Measurements from ENCODE around the gene YWHAE.
"Not testable (repeated sequence)": the region's sequence is repeated elsewhere in the genome, so short reads cannot be mapped to it uniquely, and the experiment has no call there.

YWHAE gene

DNA sequence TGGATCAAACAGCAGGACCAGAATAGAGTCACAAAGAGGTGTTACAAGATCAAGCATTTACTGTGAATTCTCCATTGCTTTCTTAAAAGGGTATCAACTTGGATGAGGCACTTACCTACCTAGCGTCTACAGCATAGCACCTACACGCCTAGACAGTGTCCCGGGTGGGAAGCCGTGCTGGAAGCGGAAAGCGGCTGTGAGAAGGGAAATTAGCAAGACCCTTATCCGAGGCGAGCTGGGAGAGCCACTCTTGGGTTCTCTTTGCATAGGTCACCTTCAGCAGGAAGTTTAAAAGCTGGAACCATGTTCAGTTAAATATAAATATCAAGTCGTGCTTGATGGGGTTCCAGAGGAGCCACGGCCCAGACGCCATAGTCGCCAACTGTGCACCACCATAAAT lies 74.3 kb downstream of the YWHAE start:
- DNase-seq (ENCODE audit: low spot score), result no peak

DNA sequence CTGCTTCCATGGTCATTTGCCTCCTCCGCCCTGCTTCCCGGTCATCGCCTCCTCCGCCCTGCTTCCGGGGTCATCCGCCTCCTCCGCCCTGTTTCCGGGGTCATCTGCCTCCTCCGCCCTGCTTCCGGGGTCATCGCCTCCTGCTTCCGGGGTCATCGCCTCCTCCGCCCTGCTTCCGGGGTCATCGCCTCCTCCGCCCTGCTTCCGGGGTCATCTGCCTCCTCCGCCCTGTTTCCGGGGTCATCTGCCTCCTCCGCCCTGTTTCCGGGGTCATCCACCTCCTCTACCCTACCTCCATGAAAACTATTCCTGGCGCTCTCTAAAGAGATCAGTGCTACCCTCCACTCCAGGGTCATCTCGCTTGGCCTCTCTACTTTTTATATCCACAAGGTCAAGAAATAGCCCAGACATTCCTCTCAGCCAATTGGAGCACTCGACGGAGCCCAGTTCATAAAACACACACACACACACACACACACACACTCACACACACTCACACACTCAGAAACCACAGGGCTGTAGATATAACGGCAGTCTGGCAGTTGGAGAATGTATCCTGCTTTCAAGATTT lies 75.7 kb downstream of the YWHAE start:
- DNase-seq (ENCODE audit: low spot score), result no peak

DNA sequence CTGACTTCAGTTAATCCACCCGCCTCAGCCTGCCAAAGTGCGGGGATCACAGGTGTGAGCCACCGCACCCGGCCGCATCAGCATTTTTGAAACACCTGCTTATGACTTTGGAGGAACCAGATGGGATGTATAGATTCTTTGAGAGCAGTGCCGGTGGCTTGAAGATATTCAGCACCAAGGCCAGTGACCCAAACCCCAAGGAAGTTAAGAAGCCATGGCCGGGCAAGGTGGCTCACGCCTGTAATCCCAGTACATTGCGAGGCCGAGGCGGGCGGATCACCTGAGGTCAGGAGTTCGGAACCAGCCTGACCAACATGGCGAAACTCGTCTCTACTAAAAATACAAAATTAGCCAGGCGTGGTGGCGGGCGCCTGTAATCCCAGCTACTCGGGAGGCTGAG lies 76.7 kb downstream of the YWHAE start:
- DNase-seq (ENCODE audit: low spot score), result no peak

DNA sequence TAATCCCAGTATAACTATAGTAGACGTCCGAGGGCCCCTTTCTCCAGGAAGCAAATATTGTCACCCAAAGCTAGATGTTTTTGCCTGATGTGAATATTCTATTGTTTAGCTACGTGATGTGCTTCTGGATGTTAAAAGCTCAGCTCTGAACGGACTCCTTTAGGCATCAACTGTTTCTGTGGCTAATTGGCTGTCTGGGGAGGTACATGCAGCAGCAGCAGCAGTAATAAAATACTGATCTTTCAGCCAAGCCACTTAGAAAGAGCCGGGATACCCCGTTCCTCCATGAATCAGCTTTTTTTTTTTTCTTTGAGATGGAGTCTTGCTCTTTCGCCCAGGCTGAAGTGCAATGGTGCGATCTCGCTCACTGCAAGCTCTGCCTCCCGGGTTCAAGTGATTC lies 77.5 kb downstream of the YWHAE start:
- no peak for DNase-seq (ENCODE audit: low spot score)

DNA sequence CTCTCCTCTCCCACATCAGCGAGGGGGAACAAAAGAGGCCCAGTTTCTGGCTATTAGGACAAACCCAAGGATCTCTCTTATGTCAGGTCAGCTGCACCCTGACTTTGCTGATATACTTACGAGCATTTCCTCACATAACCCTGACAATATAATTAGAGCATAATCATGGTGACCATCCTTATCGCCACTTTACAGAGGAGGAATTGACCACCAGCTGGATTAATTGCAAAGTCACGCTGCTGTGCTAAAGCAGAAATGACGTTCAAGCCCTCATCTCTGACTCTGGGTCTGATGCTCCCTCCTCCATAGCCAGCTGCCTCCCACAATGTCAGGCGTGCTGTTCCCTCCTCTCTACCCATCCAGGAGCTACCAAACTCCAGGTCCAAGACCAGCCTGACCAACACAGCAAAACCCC lies 78.0 kb downstream of the YWHAE start:
- DNase-seq (ENCODE audit: low spot score), result no peak

DNA sequence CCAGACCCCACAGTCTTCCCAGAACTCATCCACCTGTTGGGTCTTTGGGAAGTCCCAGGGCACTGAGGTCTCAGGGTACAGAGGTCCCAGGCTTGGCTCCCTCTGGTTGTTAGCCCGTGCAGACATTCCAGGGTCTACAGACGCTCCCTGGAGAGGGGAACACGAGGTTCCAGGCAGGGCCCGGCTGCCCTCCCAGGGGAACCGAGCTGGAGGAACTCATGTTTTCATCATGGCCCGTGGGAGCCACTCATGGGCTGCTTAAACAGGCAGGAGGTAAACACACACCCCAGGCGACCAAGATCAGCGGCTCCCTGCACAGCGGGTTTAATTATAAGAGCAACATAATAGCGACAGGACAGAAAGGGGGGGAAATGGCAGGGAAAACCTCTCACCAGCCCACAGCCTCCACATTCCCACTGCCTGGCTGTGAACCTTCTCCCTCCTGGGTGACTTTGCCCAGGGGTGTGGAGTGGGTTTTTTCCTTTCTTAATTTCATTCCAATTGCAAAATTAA lies 84.1 kb downstream of the YWHAE start:
- no peak for DNase-seq (ENCODE audit: low spot score)

DNA sequence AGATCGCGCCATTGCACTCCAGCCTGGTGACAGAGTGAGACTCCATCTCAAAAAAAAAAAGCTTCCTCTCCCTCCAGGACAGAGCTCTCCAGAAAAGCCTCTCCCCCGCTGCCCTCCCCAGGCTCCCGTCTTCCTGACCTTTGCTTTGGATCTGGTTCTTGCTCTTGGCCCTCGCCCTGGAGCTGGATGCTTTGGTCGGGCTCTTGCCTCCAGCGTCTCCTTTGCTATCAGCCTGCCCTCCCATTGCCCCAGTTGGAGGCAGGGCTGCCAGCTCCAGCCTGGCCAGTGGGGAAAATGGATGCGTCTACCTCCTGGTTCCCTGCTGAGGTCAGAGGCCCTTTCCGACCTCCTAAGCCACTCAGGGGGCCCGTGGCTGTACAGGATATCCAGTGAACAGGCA lies 84.6 kb downstream of the YWHAE start:
- no peak for DNase-seq (ENCODE audit: low spot score)

DNA sequence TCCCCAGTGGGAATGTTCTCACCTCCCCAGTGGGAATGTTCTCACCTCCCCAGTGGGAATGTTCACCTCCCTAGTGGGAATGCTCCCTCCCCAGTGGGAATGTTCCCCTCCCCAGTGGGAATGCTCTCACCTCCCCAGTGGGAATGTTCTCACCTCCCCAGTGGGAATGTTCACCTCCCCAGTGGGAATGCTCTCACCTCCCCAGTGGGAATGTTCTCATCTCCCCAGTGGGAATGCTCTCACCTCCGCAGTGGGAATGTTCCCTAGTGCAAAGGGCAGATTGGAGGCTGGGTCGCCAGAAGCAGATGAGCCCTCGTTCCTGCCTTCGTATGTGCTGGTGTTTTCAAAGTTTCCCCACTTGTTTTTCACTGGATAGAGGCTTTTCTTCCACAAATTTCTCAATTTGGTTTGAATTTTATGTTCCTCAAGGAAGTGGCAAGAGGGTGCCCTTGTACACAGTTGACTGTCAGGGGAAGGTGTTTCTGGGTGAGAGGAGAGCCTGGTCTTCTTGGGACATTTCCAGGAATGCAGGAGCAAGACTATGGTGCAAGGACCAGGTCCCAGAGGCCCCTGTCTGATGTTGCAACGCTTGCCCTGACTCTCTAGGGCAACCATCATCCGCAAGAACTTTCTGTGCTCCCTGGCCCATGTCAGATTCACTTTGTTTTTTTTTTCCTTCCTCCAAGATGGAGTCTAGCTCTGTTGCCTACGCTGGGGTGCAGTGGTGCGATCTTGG lies 86.6 kb downstream of the YWHAE start:
- DNase-seq (ENCODE audit: low spot score), result no peak

DNA sequence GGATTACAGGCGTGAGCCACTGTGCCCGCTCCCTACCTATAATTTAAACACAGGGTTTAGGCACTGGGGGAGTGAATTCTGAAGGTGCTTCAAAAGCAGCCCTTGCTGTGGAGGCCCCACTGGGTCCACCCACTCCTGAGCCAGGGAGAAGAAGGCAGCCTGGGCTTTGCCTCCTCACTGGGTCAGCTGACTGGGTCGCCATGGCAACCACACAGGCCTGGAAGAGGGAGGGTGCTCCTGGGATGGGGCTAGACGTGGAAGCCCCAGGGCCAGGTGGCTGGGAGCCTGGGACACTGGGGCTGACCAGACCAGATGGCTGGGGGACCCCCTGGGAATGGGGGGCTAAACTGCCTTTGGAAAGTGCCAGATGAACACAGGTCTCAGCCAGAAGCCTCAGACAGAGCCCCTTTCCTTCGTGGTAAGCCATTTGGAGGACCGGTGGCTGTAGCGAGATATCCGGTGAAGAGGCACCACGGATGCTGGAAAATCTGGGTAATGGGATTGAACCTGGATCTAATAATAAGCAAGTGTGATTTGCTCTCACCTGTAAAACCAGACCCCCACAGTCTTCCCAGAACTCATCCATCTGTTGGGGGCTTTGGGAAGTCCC lies 87.7 kb downstream of the YWHAE start:
- DNase-seq (ENCODE audit: low spot score), result no peak

DNA sequence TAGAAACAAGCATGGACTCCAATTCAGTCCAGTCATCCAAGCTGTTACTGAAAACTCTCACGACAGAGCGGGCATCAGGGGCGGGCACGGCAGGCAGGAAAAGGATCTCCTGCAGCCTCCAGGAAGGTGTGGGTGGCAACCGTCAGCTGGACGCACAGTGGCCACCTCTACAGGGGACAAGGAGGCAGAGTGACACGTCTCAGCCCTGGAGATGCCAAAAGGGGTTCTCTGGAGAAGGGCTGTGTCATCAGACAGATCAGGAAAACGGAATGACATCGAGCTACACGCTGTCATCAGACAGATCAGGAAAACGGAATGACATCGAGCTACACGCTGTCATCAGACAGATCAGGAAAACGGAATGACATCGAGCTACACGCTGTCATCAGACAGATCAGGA lies 92.2 kb downstream of the YWHAE start:
- not testable (repeated sequence) for DNase-seq (ENCODE audit: low spot score)

DNA sequence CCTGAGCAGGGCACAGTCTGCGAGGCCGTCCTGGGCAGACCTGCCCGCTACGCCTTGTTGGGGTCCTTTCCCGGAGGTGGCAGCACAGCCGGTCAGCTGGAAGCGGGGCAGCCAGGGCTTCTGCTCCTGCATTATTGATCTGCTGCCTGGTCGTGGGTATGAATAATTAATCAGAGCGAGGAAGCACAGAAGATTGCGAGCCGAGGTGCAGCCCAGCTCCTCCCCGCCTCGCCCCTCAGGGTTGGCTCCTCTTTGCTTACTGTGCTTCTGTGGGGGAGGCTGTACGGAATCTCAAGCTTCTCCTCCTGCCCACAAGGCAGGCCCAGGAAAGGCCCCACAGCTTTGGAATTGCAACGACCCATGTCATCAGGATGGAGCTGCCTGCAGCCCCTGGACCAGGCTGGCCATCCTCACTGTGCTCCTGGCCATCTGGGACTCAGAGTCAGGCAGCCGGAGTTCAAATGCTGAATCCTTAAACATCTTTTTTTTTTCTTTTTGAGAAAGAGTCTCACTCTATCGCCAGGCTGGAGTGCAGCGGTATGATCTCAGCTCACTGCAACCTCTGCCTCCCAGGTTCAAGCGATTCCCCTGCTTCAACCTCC lies 95.0 kb downstream of the YWHAE start:
- no peak for DNase-seq (ENCODE audit: low spot score)

DNA sequence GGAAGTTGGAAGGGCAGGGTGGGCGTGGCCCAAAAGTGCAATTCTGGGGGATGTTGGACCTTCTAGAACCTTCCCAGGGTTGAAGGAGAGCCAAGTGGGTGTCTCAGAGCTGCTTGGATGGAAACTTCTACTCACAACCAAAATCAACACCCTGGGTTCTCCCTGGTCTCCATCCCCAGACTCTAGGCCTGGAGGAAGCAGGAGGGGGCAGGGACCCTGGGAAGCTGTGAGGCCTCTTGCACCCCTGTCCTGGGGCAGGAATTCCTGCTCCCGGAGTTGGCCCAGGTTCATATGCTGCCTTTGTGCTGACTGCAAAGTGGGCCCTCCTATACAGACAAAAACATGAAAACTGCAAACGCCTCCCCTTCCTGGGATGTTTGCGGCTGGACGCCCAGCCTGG lies 95.5 kb downstream of the YWHAE start:
- DNase-seq (ENCODE audit: low spot score), result no peak

DNA sequence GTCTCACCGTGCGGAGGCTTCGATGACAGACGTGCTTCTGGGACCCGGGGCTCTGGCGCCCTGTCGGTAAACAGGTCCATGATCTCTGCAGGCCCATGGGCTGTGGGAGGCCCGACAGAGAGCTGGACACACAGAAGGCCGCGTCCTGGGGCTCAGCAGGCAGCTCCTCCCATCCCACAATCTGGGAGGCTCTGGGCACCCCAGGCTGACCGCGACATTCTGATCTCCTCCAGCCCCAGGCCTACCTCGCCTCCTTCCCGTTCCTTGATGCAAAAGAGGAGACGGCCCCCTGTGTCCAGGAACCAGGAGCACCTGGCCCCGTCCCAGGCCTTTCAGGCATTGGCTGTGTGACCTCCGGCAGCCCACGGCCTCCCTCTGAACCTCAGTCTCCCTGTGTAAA lies 97.3 kb downstream of the YWHAE start:
- DNase-seq (ENCODE audit: low spot score), result no peak

DNA sequence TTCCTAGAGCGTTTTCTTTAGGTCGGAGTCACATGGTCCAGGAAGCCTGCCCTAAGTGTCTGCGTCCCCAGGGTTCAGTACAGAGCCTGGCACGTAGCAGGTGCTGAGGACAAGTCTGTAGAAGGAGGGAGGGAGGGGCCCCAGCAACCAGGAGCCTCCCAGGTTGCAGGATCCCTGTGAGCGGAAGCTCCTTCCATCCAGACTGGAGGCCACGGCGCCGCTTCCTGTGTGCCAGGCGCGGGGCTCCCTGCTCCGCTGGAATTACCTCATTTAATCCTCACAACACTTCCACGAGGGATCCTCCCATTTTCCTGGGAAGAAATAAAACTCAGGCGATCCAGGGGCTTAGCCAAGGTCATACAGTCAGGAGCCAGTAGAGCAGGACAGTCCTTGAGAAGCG lies 98.5 kb downstream of the YWHAE start:
- no peak for DNase-seq (ENCODE audit: low spot score)

DNA sequence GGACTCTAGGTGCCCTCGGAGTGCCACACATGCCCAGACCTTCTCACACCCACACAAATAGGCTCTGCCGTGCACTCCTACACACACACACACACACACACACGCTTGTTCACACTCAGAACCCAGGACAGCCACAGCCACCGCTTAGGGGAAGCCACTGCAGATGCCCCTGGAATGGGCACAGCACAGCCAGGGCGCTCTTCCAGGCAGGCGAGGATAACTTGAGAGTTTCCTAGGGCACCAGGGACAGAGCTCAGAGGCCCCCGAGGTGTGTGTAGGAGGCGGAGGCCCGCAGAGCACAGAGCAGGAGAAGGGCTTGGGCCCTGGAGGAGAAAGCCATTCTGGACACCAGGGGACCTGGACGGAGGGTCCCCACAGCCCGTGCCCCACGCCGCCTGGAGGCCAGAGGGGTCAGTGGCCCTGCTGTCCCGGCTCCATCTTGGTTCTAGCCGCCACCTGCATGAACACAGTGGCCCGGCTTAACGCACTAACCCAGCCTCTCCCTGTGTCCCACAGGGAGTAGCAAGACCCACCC lies 99.6 kb downstream of the YWHAE start:
- DNase-seq (ENCODE audit: low spot score), result no peak

DNA sequence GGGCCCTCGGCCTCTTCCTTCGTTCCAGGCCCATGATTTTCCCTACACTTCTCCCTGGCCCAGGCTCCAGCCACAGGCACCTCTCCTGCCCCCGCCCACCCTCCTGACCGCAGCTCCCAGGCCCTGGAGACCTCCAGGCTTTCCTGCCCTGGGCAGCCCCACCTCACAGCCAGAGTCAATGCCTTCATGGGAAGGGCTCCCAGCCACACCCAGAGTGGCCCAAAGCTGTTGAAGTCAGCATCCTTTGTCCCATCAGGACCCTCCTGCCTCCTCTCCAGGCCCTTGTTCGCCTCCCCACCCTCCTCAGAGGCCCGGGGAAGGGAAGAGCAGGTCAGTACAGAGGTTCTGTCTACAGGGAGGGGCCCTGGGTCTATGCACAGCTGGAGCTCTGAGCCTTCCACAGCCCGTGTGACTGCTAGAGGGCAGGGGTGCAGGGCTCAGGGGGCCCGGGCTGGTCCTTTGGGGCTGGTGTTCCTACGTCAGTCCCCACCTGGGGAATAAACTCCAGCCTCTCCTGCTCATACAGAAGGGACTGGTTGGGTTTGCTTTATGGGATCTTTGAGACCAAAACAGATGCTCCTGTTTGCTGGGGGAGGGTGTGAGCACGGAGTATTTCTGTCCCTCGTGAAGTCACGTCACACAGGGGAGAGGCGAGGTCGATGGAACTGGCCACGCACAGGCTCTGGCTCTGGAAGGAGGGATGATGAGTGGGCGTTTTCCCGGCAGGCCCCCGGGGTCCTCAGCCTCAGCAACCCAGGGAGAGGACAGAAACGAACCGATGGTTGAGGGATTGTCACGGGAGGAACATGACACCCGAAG lies 100.3 kb downstream of the YWHAE start:
- DNase-seq (ENCODE audit: low spot score), result no peak

DNA sequence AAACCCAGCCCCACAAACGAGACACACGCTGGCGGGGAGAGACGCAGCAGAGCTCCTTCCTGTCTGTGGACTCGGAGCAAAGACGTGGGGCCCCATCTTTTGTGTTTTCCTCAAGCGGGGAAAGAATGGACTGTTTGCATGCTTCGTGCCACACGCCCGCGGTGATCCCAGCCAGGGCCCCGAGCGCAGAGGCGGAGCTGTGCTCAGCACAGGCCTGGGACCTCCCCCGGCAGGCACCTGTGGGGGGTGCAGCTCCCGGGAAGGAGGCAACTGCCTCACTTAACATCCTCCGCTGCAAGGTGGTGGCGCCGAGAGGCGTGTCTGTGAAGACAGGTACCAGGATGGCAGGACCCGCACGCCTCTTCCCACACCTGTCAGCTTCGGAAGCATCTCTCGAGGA lies 101.4 kb downstream of the YWHAE start:
- peak; percentile 28 for DNase-seq (ENCODE audit: low spot score)

Data from CD4-positive, alpha-beta T cell treated with Interleukin-2 at 100 ng/mL for 4 hours (primary cell).